OCI-LY1 (cell line): Measurements from ENCODE around the gene LRRC9.
A peak's percentile ranks its signal among the peaks of the same experiment; 100 is the strongest.

Source experiments
- H2AFZ ChIP-seq: fragments of 200-600 bp; sonication (generic), shearing (Covaris generic); 2 replicates; pipeline ENCODE4 v1.6.0; 2014; ENCODE audit warnings: antibody characterized with exemption, mild to moderate bottlenecking, low read length
- H3F3A ChIP-seq: fragments of 200-600 bp; sonication (generic), shearing (Covaris generic); 2 replicates; pipeline ENCODE4 v1.6.0; 2014; ENCODE audit warnings: mild to moderate bottlenecking, antibody characterized with exemption, low read length, moderate library complexity; ENCODE audit not compliant: insufficient read depth
- H3K27ac ChIP-seq: fragments of 200-600 bp; sonication (generic); 2 replicates; pipeline ENCODE4 v1.5.1; 2014; ENCODE audit warnings: low read length, mixed run types, mild to moderate bottlenecking, low read depth; ENCODE audit not compliant: poor library complexity, severe bottlenecking
- H3K27me3 ChIP-seq: fragments of 200-600 bp; sonication (generic); 2 replicates; pipeline ENCODE4 v1.6.0; 2014; ENCODE audit warnings: antibody characterized with exemption, mild to moderate bottlenecking, low read length, moderate library complexity; ENCODE audit not compliant: insufficient read depth
- H3K36me3 ChIP-seq: fragments of 200-600 bp; sonication (generic); 2 replicates; pipeline ENCODE4 v1.6.1; 2014; ENCODE audit warnings: mild to moderate bottlenecking, antibody characterized with exemption, low read length, moderate library complexity, mixed read lengths; ENCODE audit not compliant: insufficient read depth
- H3K4me1 ChIP-seq: fragments of 200-600 bp; sonication (generic); 2 replicates; pipeline ENCODE4 v1.5.1; 2014; ENCODE audit warnings: mild to moderate bottlenecking, low read length, moderate library complexity; ENCODE audit not compliant: insufficient read depth, severe bottlenecking
- H3K4me2 ChIP-seq: fragments of 200-600 bp; sonication (generic), shearing (Covaris generic); 2 replicates; pipeline ENCODE4 v1.6.1; 2014; ENCODE audit warnings: low read length
- H3K4me3 ChIP-seq: fragments of 200-600 bp; sonication (generic); 2 replicates; pipeline ENCODE4 v1.5.1; 2014; ENCODE audit warnings: low read length, low read depth, mild to moderate bottlenecking, mixed read lengths; ENCODE audit not compliant: poor library complexity, severe bottlenecking
- H3K79me2 ChIP-seq: fragments of 200-600 bp; shearing (Covaris generic); 2 replicates; pipeline ENCODE4 v1.6.1; 2016; ENCODE audit warnings: mixed run types, low read length, mixed read lengths; ENCODE audit not compliant: insufficient read depth
- H3K9ac ChIP-seq: fragments of 200-600 bp; sonication (generic), shearing (Covaris generic); 2 replicates; pipeline ENCODE4 v1.6.1; 2014; ENCODE audit warnings: mild to moderate bottlenecking, low read length, mixed read lengths
- H3K9me2 ChIP-seq: fragments of 200-600 bp; sonication (generic), shearing (Covaris generic); 2 replicates; pipeline ENCODE4 v1.6.1; 2014; ENCODE audit warnings: low read depth, mild to moderate bottlenecking, low read length, mixed read lengths
- H3K9me3 ChIP-seq: fragments of 200-600 bp; shearing (Covaris generic); 2 replicates; pipeline ENCODE4 v1.6.1; 2014; ENCODE audit warnings: low read length, mixed read lengths
- H4K20me1 ChIP-seq: fragments of 200-600 bp; sonication (generic), shearing (Covaris generic); 2 replicates; pipeline ENCODE4 v1.6.0; 2016; ENCODE audit warnings: mild to moderate bottlenecking, low read length; ENCODE audit not compliant: insufficient read depth
- EZH2 ChIP-seq: fragments of 200-600 bp; sonication (generic), shearing (Covaris generic); IDR thresholded peaks from 2 replicates; pipeline ENCODE4 v1.8.0; 2017; ENCODE audit warnings: borderline replicate concordance, mixed run types, mild to moderate bottlenecking, antibody characterized with exemption, low read length, moderate library complexity, mixed read lengths
- TF ChIP-seq, protein P1 (sequence below): fragments of 200-600 bp; sonication (generic), shearing (Covaris generic); IDR thresholded peaks from 2 replicates; pipeline ENCODE4 v1.5.1; 2017; ENCODE audit warnings: mild to moderate bottlenecking, antibody characterized with exemption, low read length, moderate library complexity, mixed read lengths

LRRC9 gene

DNA sequence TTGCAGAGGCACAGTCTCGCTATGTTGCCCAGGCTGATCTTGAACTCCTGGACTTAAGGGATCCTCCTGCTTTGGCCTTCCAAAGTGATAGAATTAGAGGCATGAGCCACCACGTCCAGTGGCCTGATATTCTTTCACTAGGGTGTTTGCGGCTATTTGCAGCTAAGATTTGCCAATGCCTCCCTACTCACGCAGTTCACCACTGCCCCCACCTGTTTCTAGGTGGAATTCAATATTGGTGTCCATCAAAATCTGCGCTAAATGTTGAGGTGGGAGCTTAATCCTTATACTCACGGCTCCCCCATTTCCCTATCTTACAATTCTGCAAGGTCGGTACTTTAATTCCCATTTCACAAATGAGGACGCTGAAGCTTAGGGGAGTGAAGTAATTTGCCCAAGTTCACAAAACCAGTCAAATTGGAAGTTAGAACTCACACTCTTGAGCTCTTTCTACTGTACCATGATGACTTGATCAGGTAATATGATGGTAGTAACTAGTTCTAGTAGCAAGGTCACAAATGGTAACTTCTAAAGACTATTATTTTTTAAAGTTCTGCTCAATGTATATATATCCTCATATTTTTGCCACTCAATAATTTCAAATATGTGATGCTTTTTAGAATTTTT is 22.1 kb upstream of the LRRC9 start:
- H3K9me3 ChIP-seq, result no peaks in the 10 kb centered on the region
- TF ChIP-seq, protein P1, sequence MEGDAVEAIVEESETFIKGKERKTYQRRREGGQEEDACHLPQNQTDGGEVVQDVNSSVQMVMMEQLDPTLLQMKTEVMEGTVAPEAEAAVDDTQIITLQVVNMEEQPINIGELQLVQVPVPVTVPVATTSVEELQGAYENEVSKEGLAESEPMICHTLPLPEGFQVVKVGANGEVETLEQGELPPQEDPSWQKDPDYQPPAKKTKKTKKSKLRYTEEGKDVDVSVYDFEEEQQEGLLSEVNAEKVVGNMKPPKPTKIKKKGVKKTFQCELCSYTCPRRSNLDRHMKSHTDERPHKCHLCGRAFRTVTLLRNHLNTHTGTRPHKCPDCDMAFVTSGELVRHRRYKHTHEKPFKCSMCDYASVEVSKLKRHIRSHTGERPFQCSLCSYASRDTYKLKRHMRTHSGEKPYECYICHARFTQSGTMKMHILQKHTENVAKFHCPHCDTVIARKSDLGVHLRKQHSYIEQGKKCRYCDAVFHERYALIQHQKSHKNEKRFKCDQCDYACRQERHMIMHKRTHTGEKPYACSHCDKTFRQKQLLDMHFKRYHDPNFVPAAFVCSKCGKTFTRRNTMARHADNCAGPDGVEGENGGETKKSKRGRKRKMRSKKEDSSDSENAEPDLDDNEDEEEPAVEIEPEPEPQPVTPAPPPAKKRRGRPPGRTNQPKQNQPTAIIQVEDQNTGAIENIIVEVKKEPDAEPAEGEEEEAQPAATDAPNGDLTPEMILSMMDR, result peak; percentile 59; the same call in 1 of the 2 replicates
- no peak for TF ChIP-seq EZH2
- H3K4me3 ChIP-seq, result no peak overlapping the region
- no peaks in the 10 kb centered on the region for H3K36me3 ChIP-seq
- no peak overlapping the region for H3K9ac ChIP-seq
- no peaks in the 10 kb centered on the region for H3K4me1 ChIP-seq
- no peaks in the 10 kb centered on the region for H3K9me2 ChIP-seq
- no peak overlapping the region for H2AFZ ChIP-seq
- H3K4me2 ChIP-seq, result no peak overlapping the region
- no peaks in the 10 kb centered on the region for H4K20me1 ChIP-seq
- no peak overlapping the region for H3K27ac ChIP-seq
- H3F3A ChIP-seq, result no peaks in the 10 kb centered on the region
- no peaks in the 10 kb centered on the region for H3K79me2 ChIP-seq
- no peaks in the 10 kb centered on the region for H3K27me3 ChIP-seq

DNA sequence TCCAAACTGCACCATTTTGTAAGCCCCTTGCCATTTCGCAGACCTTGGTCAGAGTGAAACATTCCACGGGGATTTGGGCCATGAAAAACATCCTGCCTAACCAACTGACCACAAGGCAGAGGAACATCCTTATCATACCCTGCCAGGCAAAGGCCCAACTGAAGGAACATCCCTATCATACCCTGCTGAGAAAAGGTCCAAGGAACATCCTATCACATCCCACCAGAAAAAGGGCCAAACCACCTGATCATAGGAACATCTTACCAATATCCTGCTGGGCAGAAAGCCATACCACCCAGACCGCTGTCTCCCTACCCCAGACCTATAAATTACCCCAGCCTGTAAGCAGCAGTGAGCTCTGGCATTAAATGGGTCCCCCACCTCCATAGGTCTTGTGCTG is 19.4 kb upstream of the LRRC9 start:
- Histone ChIP-seq H3K36me3 (no peaks in the 10 kb centered on the region), H3K9ac (no peak overlapping the region), H3K79me2 (no peaks in the 10 kb centered on the region), H3K27me3 (no peaks in the 10 kb centered on the region), H3K4me3 (no peak overlapping the region), H2AFZ (no peak overlapping the region), H3K9me3 (no peaks in the 10 kb centered on the region), H4K20me1 (no peaks in the 10 kb centered on the region), H3K9me2 (no peaks in the 10 kb centered on the region), H3K4me1 (no peaks in the 10 kb centered on the region), H3K27ac (no peak overlapping the region), H3F3A (no peaks in the 10 kb centered on the region), H3K4me2 (no peak overlapping the region)
- no peak for TF ChIP-seq EZH2
- TF ChIP-seq, protein P1, result no peak

DNA sequence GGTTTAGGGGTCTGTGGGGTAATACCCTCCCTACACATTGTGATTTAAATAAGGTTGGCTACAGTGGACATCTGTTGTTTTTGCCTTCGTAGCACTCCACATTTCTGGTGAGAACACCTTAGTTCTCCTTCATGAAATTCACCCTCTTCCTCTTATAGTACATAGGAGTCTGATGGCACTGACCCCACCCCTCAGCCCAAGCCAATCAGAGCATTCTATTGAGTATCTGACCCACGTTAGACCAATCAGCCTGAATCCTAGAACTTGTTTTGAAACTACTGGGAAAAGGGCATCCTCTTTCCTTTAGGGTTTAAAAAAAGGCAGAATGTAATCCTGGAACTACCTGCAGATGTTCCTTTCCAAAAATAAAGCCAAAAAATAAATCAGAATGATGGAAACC is 15.8 kb upstream of the LRRC9 start:
- H3K4me1 ChIP-seq, result no peaks in the 10 kb centered on the region
- H3K9me3 ChIP-seq, result no peaks in the 10 kb centered on the region
- H2AFZ ChIP-seq, result no peak overlapping the region
- no peak overlapping the region for H3K4me3 ChIP-seq
- no peaks in the 10 kb centered on the region for H3F3A ChIP-seq
- H3K27me3 ChIP-seq, result no peaks in the 10 kb centered on the region
- H4K20me1 ChIP-seq, result no peaks in the 10 kb centered on the region
- H3K9me2 ChIP-seq, result no peaks in the 10 kb centered on the region
- no peak overlapping the region for H3K9ac ChIP-seq
- H3K36me3 ChIP-seq, result no peaks in the 10 kb centered on the region
- TF ChIP-seq EZH2, result no peak
- TF ChIP-seq, protein P1, result no peak
- H3K4me2 ChIP-seq, result no peak overlapping the region
- no peaks in the 10 kb centered on the region for H3K79me2 ChIP-seq
- H3K27ac ChIP-seq, result no peak overlapping the region
